GM18517 (cell line): Measurements from ENCODE around the gene HAO2.
A peak's percentile ranks its signal among the peaks of the same experiment; 100 is the strongest.
"Not testable (repeated sequence)": the region's sequence is repeated elsewhere in the genome, so short reads cannot be mapped to it uniquely, and the experiment has no call there.

Experiments used
- ATAC-seq: cut with Tn5 transposase; IDR thresholded peaks from one replicate; pipeline ENCODE4 v1.9.1; 2021; ENCODE audit warnings: mild to moderate bottlenecking, moderate library complexity; ENCODE audit not compliant: unreplicated experiment

The HAO2 gene

GRCh38 chr1:119368554-119368953 is at the start of gene HAO2:
Gene HAO2, plus strand, starts transcription at chr1:119368785. Its CDS starts 12,301 bp downstream, at chr1:119381086.
- no peak for ATAC-seq

DNA sequence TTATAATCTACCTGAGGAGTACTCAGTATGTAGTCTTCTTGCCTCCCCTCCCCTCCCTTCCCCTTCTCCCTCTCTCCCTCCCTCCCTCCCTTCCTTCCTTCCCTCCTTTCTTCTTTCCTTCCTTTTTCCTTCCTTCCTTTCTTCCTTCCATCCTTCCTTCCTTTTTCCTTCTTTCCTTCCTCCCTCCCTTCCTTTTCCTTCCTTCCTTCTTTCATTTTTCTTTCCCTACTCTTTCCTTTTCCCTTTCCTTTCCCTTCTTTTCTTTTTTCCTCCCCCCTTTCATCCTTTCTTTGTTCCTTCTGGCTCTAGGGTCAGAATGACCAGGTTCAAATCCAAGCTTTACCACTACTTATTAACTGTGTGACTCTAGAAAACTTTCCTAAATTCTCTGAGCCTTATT is 48.5 kb upstream of the HAO2 start:
- no peak for ATAC-seq

- no peak for ATAC-seq
Measured at GRCh38 chr1:119321666-119322419, 46.7 kb upstream of the HAO2 start.

DNA sequence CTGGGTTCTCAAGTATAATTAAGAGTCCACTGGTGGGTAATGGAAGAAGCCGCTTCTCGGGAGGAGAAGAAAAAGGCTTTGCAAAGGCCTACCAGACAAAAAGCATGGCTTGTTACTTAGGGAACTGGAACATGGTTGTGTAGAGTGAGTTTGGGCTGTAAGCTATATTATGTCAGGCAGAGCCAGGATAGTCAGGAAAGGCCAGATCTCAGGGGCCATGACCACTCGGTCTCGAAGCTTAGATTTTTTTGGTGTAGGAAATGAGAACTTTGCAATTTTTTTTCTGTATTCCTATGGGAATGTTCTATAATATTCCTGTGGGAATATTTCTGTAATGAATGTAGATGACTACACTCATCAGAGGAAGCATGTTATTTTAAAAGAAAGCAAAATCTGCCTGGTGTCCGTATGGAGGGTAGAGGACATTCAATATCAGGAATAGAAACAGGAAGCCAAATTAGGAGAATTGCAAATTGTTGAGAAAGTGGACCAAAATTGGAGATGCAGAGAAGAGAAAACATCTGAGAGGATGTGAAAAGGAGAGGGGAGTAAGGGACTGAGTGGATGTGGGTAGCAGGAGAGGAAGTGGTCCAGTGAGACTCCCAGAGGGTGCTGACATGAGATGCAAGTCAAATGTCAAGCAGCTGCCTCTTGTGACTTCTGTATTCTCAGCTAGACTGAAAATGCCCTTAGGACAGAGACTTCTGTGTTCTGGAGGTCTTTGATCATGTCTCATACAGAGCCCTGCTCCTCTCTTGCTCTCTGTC is 45.2 kb upstream of the HAO2 start:
- peak; percentile 85 for ATAC-seq

DNA sequence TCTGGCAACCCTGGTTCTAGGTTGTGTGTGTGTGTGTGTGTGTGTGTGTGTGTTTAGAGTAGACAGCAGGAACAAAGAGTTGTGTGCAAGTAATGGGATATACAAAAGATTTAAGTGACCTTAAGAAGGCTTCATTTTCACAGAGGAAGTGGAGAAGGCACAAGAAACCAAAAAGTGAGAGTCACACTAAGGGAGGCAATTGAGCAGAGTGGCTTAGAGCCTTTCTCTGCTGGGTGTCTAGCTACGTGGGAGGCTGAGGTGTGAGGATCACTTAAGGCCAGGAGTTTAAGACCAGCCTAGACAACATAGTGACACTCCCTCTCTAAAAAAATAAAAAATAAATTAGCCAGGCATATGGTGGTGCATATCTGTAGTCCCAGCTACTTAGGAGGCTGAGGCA is 44.4 kb upstream of the HAO2 start:
- ATAC-seq: no peak

DNA sequence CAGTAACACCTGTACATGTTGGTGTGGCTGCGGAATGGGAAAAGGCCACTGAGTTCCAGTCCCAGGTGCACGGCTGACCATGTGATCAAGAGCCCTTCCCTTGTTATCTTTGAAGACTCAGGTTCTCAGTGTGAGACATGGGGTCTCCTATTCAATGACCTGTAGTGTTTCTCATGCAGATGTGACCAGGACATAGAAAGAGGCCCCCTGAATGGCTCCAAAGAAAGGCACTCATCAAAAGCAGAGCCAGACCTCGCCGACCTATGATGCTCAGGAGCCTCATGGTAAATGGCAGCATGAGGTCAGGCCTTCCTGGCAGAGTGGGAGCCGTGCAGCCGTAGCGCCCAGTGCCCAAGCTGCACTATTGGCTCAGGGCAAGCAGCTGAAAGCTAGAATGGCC is 42.3 kb upstream of the HAO2 start:
- no peak for ATAC-seq

DNA sequence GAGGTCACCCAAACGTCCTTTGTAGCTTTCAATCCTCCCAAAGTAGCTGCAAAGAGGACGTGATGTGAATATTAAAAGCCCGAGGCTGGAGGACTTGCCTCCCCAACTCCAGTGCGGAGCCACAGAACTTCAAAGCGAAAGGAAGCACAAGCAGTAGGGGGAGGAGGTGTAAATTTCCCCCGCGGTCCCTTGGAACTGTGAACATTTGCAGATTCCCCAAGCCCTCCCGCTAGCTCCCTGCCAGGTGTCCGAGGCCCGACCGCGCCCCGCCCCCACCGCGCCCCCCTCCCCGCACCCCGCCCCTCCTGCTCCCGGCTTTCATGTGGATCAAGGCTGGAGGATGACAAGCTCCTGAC is 41.5 kb upstream of the HAO2 start:
- no peak for ATAC-seq

DNA sequence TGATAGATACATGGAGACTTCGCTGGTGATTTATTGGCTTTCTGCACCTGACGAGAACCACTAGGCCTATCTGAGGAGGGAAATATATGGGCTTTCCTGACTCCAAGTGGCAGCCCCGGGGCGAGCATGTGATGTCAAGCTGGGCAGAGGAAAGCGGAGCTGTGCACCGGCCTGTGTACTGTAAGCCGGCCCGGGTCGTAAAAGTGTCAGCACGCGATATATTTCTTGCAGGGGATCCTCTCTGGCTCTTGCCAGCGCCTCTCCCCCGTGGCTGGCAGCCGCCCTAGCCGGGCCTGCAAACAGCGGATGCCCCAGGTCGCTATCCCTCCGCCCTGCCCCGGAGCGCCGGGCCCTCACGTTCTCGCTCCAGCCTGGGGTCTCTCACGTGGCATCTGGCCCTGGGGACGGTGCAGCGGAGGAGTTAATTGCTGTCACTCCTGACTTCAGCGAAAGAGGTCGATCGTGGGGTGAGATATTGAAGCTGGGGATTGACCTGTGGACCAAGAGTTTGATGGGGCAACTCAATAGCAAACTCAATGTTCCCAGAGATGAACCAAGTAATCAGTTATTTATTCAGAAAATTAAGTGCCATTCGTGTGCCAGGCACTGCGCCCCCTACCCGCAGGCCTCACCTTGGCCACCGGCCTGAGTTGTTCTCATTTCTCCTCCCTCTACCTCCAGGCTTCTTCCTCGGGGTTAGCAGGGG is 41.0 kb upstream of the HAO2 start:
- no peak for ATAC-seq

DNA sequence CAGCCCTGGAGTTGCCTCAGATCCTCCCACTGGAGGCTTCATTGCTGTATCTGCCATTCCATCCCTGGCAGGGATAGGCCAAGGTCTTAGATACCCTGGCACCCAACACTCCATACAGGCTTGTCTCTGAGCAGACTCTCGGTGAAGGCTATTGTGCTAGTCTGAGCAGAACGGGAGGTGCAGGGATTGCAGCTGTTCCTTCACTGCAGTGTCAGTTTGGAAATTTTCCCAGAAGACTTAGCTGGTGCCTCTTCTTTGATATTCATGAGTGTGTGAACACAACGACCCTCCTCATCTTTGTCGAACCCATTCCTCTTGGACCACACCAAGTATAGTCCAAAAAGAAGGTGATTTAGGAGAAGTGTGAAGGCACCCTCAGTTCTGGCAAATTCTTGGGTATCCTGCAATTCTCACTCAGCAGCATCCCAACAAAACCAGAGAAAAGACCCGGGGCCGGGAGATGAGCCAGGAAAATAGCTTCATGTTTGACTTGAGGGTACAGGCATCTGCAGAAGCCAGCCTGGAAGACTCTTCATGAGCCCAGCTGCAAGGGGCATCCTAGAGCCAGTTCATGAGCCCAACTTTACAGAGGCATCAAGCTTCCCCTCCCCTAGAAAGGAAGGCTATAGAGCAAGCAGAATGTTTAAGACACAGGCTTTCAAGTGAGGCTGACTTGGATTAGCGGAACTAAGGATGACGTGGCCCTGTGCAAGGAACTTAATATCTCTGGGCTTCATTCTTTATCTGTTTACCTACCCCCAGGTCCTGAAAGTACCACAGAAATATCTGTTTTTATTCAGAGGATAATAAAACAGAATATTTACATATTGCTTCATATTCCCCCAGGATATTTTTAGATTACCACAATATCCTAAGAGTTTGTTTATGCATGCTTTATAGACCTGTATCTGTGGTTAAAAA is 38.8 kb upstream of the HAO2 start:
- ATAC-seq: no peak

- ATAC-seq: no peak
Measured at GRCh38 chr1:119330466-119331189, 38.0 kb upstream of the HAO2 start.

DNA sequence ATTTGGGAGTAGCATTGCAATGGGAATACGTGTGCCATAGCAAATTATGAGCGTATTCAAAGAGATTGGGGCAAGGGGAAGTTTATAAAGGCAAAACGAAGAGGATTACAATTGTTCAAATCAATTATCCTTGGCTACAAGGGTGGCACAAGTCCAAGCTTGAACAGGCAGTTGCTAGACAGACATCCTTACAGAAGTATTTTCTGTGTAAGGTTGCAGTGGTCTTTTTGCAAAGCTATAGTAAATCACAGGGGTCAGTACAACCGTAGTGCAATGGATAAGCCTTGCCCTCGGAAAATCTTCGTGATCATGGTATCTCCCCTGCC is 37.4 kb upstream of the HAO2 start:
- no peak for ATAC-seq

GRCh38 chr1:119331915-119332314 is 36.7 kb upstream of the HAO2 start:
- no peak for ATAC-seq

DNA sequence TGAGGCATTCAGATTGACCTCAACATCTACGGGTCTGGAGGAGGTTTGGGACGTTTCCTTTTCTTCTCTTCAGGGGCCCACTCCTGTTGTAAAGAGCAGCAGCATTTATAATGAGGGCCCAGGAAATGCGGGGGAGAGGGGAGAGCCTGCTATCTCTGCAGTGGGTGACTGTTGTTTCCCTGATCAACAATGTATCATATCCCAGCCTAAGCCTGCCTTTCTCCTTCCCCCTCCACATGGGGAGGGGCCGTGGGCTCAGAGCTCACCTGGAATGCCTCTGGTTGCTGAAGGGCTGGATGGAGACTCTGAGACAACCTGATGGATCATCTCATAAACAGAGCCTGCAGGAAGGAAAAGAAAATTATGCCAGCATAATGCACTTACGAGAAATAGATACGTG is 36.0 kb upstream of the HAO2 start:
- no peak for ATAC-seq

- ATAC-seq: no peak
Measured at GRCh38 chr1:119333163-119333896, 35.3 kb upstream of the HAO2 start.

DNA sequence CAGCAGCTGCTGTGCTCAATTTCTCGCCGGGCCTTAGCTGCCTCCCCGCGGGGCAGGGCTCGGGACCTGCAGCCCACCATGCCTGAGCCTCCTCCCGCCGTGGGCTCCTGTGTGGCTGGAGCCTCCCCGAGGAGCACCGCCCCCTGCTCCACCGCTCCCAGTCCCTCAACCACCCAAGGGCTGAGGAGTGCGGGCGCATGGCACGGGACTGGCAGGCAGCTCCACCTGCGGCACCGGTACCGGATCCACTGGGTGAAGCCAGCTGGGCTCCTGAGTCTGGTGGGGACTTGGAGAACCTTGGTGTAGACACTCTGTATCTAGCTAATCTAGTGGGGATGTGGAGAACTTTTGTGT is 34.7 kb upstream of the HAO2 start:
- not testable (repeated sequence) for ATAC-seq

DNA sequence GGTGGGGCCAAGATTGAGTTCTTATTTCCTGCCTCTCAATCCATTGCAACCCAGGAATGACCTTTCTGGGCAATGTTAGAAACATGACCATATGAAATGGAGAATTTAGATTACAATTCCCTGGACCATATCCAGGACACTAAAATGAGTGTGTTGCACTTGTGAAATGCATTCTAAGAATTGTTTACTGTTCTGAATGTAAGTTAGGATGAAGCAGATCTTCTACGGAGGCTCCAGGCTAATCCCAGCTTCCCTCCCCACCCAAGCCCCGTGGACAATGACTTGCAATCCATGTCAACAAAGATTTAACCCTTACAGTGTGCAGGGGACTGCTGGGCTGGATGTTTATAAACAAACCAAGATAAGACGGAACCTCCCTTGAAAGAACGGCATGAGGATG is 31.7 kb upstream of the HAO2 start:
- no peak for ATAC-seq

DNA sequence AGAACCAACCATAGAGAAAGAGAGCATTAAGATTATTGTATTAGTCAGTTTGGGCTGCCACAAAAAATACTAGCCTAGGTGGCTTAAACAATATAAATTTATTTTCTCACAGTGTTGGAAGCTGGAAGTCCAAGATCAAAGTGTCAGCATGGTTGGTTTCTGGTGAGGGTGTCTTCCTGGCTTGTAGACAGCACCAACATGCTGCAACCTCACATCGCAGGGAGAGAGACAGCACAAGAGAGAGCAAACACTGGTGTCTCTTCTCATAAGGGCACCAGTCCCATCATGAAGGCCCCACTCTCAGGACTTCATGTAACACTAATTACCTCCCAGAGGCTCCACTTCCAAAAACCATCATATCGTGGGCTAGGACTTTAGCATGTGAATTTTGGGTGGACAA is 30.6 kb upstream of the HAO2 start:
- ATAC-seq: no peak

GRCh38 chr1:119338757-119339156 is 29.8 kb upstream of the HAO2 start:
- no peak for ATAC-seq

GRCh38 chr1:119340861-119341261 is 27.7 kb upstream of the HAO2 start:
- no peak for ATAC-seq
